HG03103 (cell line): ENCODE results near the gene DPH7.
A peak's percentile ranks its signal among the peaks of the same experiment; 100 is the strongest.
"Not testable (repeated sequence)": the region's sequence is repeated elsewhere in the genome, so short reads cannot be mapped to it uniquely, and the experiment has no call there.

ENCODE experiments used
- ATAC-seq: cut with Tn5 transposase; IDR thresholded peaks from one replicate; pipeline ENCODE4 v1.9.1; 2021; ENCODE audit warnings: low read depth; ENCODE audit not compliant: unreplicated experiment

DPH7 gene

DNA sequence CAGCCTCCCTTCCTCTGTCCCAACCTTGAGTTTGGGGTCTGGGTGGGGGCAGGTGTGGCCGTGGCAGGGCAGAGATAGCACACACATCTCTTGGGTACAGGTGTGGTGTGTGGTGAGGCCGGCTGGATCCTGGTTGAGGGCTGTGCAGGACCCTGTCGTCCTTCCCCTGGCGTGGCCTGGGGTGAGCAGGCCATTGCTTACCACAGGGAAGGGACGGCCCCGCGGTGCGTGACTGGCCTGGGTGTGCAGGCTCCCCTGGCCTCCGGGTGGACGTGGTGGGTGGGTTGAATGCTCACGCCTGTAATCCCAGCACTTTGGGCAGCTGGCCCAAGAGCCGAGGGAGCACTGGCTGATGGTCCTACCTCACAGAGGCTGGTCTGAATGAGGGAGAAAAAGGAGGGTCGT lies 28.0 kb upstream of the DPH7 start:
- ATAC-seq, result no peak

- no peak for ATAC-seq
Measured at GRCh38 chr9:137606005-137606621, 27.4 kb upstream of the DPH7 start.

DNA sequence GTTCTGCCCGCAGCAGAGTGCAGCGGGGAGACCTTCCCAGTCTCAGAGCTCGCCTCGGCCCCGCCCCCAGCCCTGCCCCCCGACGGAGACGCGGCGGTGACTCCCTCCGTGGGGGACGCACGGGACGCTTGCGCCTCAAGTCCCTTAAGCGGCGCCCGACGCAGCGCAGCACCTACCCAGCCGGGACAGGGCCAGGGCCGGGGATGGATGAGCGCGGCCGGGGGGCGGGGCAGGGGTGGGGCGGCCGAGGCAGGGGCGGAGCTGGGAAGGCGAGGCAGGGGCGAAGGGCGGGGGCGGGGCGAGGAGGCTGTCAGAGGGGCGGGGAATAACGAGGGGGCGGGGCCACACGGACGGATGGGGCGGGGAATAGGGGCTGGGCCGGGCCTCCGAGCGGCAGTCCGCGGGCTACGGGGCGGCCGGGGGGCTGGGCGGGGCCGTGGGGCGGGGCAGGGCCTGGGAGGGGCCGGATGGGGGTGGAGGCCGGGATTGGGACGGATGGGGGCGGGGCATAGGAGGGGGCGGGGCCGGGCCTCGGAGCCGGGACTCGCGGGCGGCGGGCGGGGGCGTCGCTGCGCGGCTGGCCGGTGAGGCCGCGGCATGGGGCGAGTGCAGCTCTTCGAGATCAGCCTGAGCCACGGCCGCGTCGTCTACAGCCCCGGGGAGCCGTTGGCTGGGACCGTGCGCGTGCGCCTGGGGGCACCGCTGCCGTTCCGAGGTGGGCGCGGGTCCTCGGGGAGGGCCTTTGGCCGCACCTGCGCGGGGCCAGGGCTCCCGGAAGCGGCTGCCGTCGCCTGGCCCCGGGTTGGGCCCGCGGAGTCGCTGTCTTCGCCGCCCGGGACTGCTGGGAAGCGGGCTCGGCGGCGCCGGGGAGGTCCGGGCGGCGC lies 26.6 kb upstream of the DPH7 start, which contains the start of gene ARRDC1:
Gene ARRDC1 (plus strand): TSS at position 566 of the 884 bp plus-strand sequence. CDS start 32 bp downstream, at position 598.
- ATAC-seq, result peak; percentile 65

DNA sequence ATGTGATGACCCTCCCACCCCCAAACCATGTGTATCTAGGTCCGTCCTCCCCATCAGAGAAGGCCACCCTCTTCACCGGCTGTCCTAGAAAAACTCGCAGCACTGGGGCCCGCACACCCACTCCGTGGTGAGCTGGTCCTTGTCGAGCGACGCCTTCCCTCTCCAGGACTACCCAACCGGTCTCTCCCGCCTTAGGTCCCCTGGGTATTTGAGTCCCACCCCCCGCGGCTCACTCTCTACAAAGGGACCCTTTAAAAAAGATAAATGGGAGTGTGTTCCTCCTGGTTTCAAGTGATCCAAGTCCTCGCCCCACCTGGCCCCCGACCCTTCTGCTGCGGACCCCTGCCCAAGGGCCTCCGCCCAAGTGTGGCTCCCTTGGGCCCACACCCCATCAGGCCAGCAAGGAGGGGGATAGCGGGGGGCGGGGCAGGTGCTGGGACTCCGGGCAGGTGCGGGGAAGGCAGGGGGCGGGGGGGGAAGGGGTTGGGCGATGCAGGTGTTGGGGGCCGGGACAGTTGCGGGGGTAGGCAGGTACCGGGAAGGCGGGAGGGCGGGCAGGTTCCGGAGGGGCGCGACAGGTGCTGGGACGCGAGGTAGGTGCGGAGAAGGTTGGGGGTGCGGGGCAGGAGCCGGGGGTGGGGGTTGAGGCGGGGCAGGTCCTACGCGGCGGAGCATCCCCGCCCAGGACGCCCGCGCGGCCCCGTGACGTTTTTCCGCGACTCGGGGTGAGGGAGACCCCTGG lies 25.8 kb upstream of the DPH7 start:
- no peak for ATAC-seq

GRCh38 chr9:137603879-137604278 lies 25.2 kb upstream of the DPH7 start:
- no peak for ATAC-seq

DNA sequence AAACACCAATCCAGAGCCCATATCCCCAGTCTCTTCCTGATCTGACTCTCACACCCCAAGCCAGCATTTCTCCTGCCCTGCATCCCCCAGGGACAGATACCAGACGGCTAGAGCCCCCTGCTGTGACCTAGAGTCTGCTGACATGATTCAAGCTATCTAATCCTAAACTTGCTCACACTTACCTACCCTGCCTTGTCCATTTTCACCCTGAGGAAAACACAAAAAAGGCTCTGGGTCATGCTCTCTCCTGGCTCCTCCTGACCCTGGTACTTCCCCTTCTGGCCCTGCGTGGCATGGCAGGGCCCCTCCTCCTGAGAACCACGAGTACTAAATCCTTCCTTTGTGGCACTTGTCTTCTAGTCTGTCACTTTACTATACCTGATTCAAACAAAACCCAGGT lies 23.9 kb upstream of the DPH7 start:
- no peak for ATAC-seq

- ATAC-seq, result no peak
Measured at GRCh38 chr9:137598943-137599342, 20.2 kb upstream of the DPH7 start.

GRCh38 chr9:137596577-137596976 lies 17.9 kb upstream of the DPH7 start:
- ATAC-seq, result not testable (repeated sequence)

GRCh38 chr9:137593176-137593575 lies 14.5 kb upstream of the DPH7 start:
- ATAC-seq, result no peak

- ATAC-seq, result no peak
Measured at GRCh38 chr9:137592767-137593166, 14.0 kb upstream of the DPH7 start.

GRCh38 chr9:137590469-137591383 lies 12.0 kb upstream of the DPH7 start, which contains the start of gene ZMYND19:
ZMYND19 (minus strand) TSS chr9:137590512; CDS start chr9:137590263, 249 bp downstream.
- peak; percentile 78 for ATAC-seq

DNA sequence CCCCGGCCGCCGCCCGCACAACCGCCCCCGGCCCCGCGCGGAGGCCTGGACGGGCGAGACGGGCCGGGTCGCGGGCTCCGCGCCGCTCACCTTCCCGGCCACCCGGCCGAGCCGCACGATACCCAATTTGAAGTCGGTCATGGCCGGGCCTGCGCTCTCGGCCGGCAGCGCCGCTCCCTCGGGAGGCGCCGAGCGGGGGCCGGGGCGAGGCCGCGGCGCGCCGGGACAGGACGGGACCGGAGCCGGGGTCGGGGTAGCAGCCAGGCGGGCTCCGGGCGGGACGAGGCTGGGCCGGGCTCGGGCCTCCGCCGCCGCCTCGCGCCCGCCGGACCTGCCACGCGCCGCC lies 11.4 kb upstream of the DPH7 start:
- peak; percentile 20 for ATAC-seq

DNA sequence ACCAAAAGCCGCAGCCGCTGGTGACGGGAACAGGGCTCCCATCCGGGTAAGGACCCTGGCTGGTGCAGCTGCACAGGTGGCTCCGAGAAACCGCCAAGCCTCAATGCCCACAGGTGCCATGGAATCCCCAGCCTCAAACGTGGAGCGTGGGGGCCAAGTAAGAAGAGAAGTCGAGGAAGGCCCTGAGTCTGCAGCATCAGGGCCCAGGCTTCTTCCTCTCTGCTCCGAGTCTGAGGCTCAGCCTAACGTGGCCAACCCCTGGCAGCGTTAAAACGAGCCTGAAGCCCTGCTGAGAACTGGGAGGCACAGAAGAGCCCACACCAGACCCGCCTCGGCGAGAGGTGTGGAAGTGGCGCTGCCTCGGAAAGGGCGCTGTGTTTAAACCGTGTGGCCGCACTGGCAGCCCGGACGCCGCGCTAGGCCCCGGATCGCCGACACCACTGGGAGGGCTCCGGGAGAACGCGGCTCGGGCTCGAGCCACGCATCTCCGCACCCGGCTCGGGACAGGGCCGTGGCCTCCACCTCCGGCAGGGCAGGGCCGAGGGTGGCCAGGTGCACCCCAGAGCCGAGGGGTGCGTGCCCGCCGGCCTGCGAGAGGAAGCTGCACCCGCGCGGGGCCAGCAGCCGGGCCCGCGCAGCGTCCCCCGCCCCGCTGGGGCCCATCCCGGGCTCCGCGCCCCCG lies 10.9 kb upstream of the DPH7 start:
- no peak for ATAC-seq

GRCh38 chr9:137588891-137589290 lies 10.2 kb upstream of the DPH7 start:
- no peak for ATAC-seq

DNA sequence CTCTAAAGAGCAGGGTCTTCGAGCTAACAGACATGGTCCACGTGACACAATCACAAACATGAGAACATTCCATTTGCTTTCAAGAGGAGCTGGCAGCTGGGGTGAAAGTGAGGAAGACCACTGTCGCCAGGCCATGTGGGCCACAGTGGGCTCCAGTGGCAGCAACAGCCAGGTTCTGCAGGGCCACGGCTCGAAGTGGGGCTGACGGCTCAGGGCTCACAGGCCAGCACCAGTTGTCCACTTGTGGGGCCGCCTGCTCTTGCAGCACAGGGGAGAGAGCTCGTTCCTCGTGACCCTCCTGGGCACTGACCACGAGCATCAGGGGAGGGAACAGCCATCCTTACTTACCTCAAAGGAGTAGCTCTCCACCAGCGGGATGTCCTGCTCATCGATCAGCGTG lies 9.6 kb upstream of the DPH7 start:
- ATAC-seq, result no peak

DNA sequence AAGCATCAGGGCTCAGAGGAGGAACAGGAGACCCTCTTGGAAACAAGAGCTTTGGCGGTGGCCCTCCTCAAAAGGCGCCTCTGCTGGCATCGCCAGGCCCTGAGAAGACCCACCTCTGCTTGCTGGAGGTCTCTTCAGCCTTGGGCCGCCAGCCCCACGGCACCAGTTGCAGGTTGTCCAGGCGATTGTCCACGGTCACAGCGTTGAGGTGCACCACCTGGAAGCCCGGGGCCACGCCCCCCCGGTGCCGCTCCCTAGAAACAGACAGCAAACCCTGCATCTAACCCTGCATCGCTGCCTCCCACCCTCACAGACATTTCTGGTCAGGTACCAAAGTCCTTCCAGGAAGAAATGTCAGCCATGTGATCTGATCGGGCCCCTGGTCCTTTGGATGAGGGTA lies 8.1 kb upstream of the DPH7 start:
- no peak for ATAC-seq

GRCh38 chr9:137583957-137584356 lies 5.2 kb upstream of the DPH7 start:
- no peak for ATAC-seq

GRCh38 chr9:137583347-137583746 lies 4.6 kb upstream of the DPH7 start:
- ATAC-seq, result no peak

- ATAC-seq, result no peak
Measured at GRCh38 chr9:137582286-137582860, 3.6 kb upstream of the DPH7 start.
